Measurements from ENCODE around the gene FAM110D. TPM values are rescaled to one million over a fixed set of nuclear protein-coding genes. Genes with fewer than 3 reads are reported as not detected.

The FAM110D gene
- total RNA-seq, 1 donor from 2014 or later, result 0.30 TPM

DNA sequence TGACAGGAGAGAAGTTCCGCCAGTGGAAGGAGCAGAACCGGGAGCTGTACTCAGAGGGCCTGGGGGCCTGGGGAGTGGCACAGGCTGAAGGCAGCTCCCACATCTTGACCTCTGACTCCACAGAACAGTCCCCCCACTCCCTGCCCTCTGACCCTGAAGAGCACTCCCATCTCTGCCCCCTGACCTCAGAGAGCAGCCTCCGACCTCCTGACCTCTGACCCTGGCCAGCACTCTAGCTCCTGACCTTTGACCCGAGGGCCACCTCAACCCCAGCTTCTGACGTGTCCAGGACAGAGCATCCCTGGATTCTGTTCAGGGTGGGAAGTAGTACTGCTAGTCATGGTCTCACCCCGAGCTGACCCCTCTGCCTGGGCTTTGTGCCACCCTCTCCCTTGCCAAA, 30.5 kb downstream of the FAM110D start:
- DNase-seq, result no peak

DNA sequence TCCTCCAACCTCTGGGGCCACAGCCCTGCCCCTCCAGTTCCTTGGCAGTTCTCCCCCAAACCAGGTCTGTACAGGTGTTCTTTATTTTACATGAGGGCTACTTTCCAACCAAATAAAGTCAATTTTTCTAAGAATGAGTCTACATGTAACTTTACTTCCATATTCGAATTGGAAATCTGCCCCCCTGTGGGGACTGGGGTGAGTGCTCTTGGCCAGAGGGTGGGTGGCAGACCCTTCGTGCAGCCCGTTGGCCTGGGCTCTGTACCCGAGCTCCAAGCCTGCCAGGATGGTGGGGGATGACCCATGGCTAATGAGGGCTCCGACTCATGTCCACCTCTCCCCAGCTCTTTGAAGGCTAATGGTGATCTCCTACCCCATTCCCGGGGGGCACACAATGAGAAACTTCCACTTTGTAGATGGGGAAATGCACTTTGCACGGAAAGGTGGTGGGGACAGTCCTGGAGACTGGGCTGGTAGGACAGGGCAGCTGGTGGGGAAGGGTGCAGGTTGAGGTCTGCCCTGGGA, 30.9 kb downstream of the FAM110D start:
- DNase-seq, result no peak

DNA sequence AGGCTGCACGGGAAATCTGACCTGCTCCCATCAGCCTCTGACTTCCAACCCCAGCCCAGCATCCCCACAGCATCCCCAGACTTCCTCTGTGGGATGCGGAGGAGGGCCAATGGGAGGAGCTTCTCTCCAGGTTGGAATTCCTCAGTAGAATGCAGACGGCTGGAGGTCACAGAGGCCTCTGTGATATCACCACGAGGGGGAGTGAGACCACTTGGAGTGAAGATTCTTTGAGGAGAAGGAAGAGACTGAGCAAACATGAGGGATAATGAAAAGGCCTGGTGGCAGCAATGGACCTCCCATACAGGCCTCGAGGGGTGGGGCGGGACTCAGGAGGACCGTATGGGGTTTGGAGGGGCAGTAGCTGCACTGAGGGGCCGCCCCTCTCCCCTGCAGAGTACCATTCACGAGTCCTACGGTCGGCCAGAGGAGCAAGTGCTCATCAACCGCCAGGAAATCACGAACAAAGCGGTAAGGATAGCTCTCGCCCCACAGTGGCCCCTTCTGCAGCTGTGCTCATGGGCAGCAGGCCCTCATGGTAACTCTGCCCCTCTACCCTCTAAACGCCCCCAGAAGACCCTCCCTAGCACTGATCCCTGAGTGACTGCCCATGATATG, 31.6 kb downstream of the FAM110D start, which contains the start of gene CATSPER4:
CATSPER4 (plus strand) TSS at position 230 of the 615 bp plus-strand sequence; CDS start at position 256, 26 bp downstream.
- no peak for DNase-seq

DNA sequence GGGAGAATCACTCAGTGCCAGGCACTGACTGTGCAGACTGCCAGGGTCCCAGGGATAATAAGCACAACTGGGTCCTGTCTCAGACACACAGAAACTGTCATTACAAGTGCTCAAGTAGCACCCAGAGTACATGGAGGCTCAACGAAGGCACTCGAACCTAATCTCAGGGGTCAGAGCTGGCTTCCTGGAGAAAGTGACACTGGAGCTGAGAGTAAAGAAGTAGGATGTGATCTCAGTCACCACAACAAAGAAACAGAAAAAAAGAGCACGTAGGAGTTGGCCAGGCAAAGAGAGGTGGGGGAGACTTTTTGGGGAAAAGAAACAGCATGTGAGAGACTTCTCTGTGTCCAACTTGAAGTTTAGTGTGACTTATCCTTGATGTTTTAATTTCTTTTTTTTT, 32.9 kb downstream of the FAM110D start:
- DNase-seq, result no peak

DNA sequence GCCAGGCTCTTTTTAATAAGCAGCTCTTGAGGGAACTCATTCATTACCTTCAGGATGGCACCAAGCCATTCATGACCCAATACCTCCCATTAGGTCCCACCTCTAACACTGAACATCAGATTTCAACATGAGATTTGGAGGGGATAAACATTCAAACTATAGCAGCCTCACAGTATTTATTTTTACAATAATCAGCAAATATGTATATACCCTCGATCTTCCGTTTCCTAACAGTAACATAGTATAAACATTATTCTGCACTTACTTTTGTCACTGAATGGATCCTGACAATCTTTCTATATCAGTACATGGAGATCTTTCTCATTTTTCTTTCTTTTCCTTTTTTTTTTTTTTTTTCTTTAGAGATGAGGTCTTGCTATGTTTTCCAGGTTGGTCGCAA, 36.9 kb downstream of the FAM110D start:
- DNase-seq, result no peak

DNA sequence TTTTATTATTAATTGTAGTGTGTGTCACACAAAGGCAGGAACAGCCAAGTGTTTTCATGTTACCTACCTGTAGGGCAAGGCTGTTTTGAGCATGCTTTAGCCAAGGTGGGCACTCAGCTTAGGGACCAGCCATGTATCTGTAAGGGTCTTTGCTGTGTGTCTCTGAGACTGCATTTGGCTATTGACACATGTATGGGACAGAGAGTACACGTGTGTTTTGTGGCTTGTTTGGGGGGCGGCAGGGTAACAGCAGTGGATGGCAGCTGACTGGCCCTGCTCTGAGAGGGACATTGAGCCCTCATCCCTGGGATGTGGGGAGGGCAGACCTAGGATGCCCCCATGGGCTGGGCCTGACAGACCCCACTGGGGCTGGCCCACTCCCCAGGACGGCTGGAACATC, 38.4 kb downstream of the FAM110D start:
- no peak for DNase-seq

DNA sequence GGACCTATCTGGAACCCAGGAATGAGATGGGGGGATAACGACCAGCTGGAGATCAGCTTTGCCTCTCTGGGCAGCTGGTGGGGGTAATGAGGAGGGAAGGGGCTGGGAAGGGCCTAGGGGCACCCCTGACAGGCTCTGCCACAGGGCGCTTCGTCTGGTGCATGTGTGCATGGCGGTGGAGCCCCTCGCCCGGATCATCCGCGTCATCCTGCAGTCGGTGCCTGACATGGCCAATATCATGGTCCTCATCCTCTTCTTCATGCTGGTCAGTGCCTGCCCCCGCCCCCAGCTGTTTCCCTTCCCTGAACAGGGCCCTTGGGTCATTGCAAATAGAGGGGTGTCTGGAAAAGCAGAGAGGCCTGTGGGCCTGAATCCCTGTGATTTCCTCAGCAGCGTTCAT, 38.9 kb downstream of the FAM110D start:
- DNase-seq, result no peak

DNA sequence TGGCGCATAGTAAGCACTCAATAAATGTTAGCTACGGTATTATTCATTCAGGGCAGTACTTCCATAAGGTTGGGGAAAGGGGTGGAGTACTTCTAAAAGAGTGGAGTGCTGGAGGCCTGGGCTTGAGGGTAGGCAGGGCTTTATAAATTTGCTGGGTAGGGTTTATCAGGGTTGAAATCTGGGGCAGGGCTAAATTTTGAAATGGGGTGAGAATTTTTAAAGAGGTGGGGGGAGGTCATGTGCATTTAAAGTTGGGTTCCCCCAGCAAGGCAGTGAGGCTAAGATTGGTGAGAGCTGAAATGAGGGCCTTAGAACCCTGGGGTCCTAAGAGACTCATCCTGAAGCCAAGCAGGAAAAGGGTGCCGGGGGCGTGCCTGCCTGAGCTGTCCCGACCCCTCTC, 41.5 kb downstream of the FAM110D start:
- no peak for DNase-seq

DNA sequence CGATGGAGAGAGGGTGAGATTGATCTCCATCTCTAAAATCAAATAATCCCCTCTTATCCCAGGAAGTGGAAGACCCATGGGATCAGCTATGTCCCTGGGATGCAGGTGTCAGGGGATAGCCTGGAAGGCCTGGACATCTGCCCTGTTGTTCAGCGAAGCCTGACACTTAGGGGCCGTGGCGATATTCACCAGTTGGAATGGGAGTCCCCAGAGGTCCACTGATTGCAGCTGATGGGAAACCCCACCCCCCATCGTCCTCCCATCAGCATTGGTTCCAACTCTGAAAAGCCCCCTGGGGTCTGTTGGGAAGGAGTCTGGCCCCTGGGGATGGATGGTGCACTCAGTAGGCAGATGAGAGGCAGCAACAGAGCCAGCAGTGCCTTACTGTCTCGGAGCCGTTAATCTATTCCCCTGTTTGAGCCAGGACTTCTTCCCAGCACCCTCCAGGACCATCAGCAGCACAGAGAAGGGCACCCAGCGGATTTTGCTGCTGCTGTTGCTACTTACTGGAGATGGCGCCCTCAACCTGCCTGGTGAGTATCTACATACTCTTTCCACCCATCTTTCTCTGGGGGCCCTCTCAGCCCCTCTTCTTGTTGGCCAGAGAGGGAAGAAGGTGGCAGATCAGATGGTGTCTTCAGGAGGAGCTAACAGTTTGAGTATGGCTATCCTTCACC, 44.9 kb downstream of the FAM110D start:
- no peak for DNase-seq

DNA sequence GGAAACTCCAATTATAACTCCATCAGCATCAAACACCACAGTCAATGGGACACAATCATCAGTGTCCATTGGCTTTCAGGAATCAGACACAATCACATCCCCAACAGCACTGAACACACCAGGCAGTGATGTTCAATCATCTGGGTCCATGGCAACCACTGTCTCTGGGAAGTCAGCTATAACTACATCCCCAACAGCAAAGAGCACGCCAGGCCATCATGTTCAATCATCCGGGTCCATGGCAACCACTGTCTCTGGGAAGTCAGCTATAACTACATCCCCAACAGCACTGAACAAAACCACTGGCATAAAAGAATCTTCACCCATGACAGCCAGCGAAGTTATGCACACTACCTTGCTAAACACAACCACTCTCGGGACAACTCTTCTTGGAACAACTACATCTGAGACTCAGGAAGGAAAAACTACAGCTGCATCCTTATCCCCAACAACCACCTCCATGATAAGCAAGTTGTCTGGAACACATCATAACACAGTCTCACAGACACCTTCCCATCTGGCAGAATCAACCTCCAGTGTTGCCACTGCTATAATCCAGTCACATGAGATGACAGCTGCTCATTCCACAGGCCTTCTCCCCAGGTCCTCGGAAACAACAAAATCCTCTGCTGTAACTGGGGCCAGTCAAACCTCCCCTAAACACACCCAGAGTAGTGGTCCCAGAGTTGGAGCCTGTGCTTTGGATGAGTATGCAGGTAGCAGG, 51.4 kb downstream of the FAM110D start:
- DNase-seq, result no peak

DNA sequence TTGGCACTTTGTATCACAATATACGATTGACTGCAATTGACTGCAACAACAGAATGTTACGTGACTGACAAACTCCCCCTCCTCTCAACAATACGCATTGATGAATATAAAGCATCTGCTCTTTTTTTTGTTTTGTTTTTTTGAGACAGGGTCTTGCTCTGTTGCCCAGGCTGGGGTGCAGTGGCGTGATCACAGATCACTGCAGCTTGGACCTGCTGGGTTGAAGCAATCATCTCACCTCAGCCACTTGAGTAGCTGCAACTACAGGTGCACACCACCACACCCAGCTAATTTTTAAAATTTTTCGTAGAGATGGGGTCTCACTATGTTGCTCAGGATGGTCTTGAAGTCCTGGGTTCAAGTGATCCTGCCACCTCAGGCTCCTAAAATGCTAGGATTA, 53.8 kb downstream of the FAM110D start:
- DNase-seq, result no peak

DNA sequence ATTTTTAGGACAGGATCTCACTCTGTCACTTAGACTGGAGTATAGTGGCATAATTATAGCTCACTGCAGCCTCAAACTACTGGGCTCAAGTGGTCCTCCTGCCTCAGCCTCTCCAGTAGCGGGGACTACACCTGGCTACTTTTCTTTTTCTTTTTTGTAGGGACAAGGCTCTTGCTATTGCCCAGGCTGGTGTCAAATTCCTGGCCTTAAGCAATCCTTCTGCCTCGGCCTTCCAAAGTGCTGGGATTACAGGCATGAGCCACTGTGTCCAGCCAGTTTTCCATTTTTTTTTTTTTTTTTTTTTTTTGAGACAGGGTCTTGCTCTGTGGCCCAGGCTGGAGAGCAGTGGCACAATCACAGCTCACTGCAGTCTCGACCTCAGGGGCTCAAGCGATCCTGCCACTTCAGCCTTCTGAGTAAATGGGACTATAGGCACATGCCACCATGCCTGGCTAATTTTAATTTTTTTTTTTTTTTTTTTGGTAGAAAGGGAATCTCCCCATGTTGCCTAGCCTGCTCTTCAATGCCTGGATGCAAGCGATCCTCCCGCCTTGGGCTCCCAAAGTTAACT, 54.5 kb downstream of the FAM110D start:
- no peak for DNase-seq

Other genes with a start within 250 kb of the FAM110D start
- gene PAFAH2, start 161.0 kb upstream of the FAM110D start, total RNA-seq, result 10.2 TPM
- 0.69 TPM for gene EXTL1, start 137.3 kb upstream of the FAM110D start, total RNA-seq
- 0.30 TPM for gene SLC30A2, start 113.0 kb upstream of the FAM110D start, total RNA-seq
- gene TRIM63, start 91.4 kb upstream of the FAM110D start, total RNA-seq, result 4.7 TPM
- 11.3 TPM for gene PDIK1L, start 47.3 kb upstream of the FAM110D start, total RNA-seq
- gene C1orf232, start 9.9 kb downstream of the FAM110D start, total RNA-seq, result not detected
- gene ZNF593, start 10.8 kb downstream of the FAM110D start, total RNA-seq, result 10.0 TPM
- gene ZNF593OS, start 12.8 kb downstream of the FAM110D start, total RNA-seq, result not detected
- 6.9 TPM for gene CNKSR1, start 18.4 kb downstream of the FAM110D start, total RNA-seq
- gene CATSPER4, start 31.5 kb downstream of the FAM110D start, total RNA-seq, result not detected
- gene CEP85, start 75.1 kb downstream of the FAM110D start, total RNA-seq, result 15.1 TPM
- 16.0 TPM for gene SH3BGRL3, start 121.0 kb downstream of the FAM110D start, total RNA-seq
- gene UBXN11, start 147.6 kb downstream of the FAM110D start, total RNA-seq, result 8.2 TPM
- gene CD52, start 158.9 kb downstream of the FAM110D start, total RNA-seq, result 2.8 TPM
- 15.4 TPM for gene CRYBG2, start 195.1 kb downstream of the FAM110D start, total RNA-seq
- gene ZNF683, start 213.7 kb downstream of the FAM110D start, total RNA-seq, result not detected

Data from skin of body (tissue), 2 donors.